GM12878 (cell line): Measurements from ENCODE around the gene BMP7. TPM values are rescaled to one million over a fixed set of nuclear protein-coding genes. Genes with fewer than 3 reads are reported as not detected.

Experiments used
- ATAC-seq: fragments of 200-7000 bp; cut with Tn5 transposase; 3 replicates; pipeline ENCODE4 v1.9.1; 2020; ENCODE audit warnings: mild to moderate bottlenecking, moderate library complexity
- BruUV-seq: library from RNA; stranded (reverse); fragments of 400-500 nt; replicated peaks from 2 replicates; lab custom pipeline; 2021; lab: Mats Ljungman, UMichigan
- CTCF ChIA-PET: fragments of 300-600 bp; sonication (Branson Sonifier 250); formaldehyde crosslinking; extraction: SDS; loops from one replicate; lab custom pipeline; 2021; ENCODE audit warnings: inconsistent platforms; lab: Yijun Ruan, JAX
- POLR2A ChIA-PET: fragments of 350-600 bp; formaldehyde crosslinking; extraction: SDS; loops from one replicate; lab custom pipeline; 2021; ENCODE audit warnings: inconsistent platforms; lab: Charles Lee
- RAD21 ChIA-PET: fragments of 300-600 bp; sonication (Branson Sonifier 250); formaldehyde crosslinking; loops from one replicate; lab custom pipeline; 2023; ENCODE audit warnings: antibody characterized with exemption; ENCODE audit not compliant: unreplicated experiment; lab: Charles Lee
- SMC1A ChIA-PET: fragments of 300-600 bp; sonication (Branson Sonifier 250); formaldehyde crosslinking; loops from one replicate; lab custom pipeline; 2023; ENCODE audit not compliant: unreplicated experiment, uncharacterized antibody; lab: Charles Lee
- DNase-seq: peaks from one replicate; pipeline ENCODE4 v3.0.0-alpha.2; 2011; ENCODE audit warnings: low read depth, low spot score
- FAIRE-seq: peaks from 3 replicates; lab custom pipeline; 2011; peaks lifted over from hg19 to GRCh38; lab: Jason Lieb, UNC
- H2AFZ ChIP-seq: 2 replicates; pipeline ENCODE4 v1.6.0; 2011; ENCODE audit warnings: low read depth, low read length, control low read depth; ENCODE audit not compliant: control insufficient read depth
- H3K27ac ChIP-seq: 2 replicates; pipeline ENCODE4 v1.5.1; 2011; ENCODE audit warnings: control low read depth; ENCODE audit not compliant: control insufficient read depth, insufficient read depth
- H3K27me3 ChIP-seq, 2 experiments: replicated peaks in 1 of 2; 2 replicates each; pipeline versions ENCODE4 v1.6.0 to v1.6.1; 2011; ENCODE audit warnings: low read length in 1 of 2; ENCODE audit not compliant: control insufficient read depth in 2 of 2, insufficient read depth in 2 of 2
- H3K36me3 ChIP-seq, 2 experiments: 2 replicates each; pipeline ENCODE4 v1.5.1; 2011; ENCODE audit warnings: low read length in 1 of 2; ENCODE audit not compliant: control insufficient read depth in 2 of 2, insufficient read depth in 2 of 2
- H3K4me1 ChIP-seq: 2 replicates; pipeline ENCODE4 v1.6.1; 2011; ENCODE audit warnings: mild to moderate bottlenecking, low read length, moderate library complexity, mixed read lengths; ENCODE audit not compliant: control insufficient read depth, insufficient read depth
- H3K4me2 ChIP-seq: 2 replicates; pipeline ENCODE4 v1.6.0; 2011; ENCODE audit warnings: control low read depth; ENCODE audit not compliant: control insufficient read depth, insufficient read depth
- H3K4me3 ChIP-seq: fragments of 200-600 bp; sonication (generic); 2 replicates; pipeline ENCODE4 v1.5.1; 2016
- H3K79me2 ChIP-seq: 2 replicates; pipeline ENCODE4 v1.6.0; 2011; ENCODE audit warnings: low read length; ENCODE audit not compliant: control insufficient read depth, insufficient read depth
- H3K9ac ChIP-seq: 2 replicates; pipeline ENCODE4 v1.8.0; 2011; ENCODE audit warnings: low read length, control low read depth, mixed read lengths; ENCODE audit not compliant: control insufficient read depth, insufficient read depth
- H3K9me3 ChIP-seq: replicated peaks from 3 replicates; pipeline ENCODE4 v1.5.1; 2011; ENCODE audit warnings: mild to moderate bottlenecking, low read length; ENCODE audit not compliant: control insufficient read depth, insufficient read depth
- H4K20me1 ChIP-seq: 2 replicates; pipeline ENCODE4 v1.6.0; 2011; ENCODE audit not compliant: control insufficient read depth, insufficient read depth
- ELK1 ChIP-seq: IDR thresholded peaks from 2 replicates; pipeline ENCODE4 v1.6.1; 2012; ENCODE audit warnings: low read depth, low read length, improper control_type of control experiment
- ETV6 ChIP-seq, 2 experiments: fragments of 450-650 bp in 1 of 2; IDR thresholded peaks in 1 of 2; conservative IDR thresholded peaks in 1 of 2; 2 replicates each; pipeline ENCODE4 v1.6.1; 2014; ENCODE audit warnings: antibody characterized with exemption in 1 of 2, borderline replicate concordance in 1 of 2, low read depth in 1 of 2, mild to moderate bottlenecking in 1 of 2, moderate library complexity in 1 of 2
- JUND ChIP-seq: IDR thresholded peaks from 2 replicates; pipeline ENCODE4 v1.6.1; 2012; ENCODE audit warnings: low read depth, mild to moderate bottlenecking, low read length, improper control_type of control experiment, moderate library complexity
- WGBS: methylation state at CpG from one replicate; pipeline ENCODE4 v1.1.6; 2016; ENCODE audit warnings: low lambda C conversion rate; ENCODE audit not compliant: insufficient replicate concordance, insufficient coverage; ENCODE audit errors: missing lambda C conversion rate; 5-methylcytosine and 5-hydroxymethylcytosine counted together
- in situ Hi-C: fragments of 300-500 bp; cut with MboI; formaldehyde crosslinking; loops from 9 replicates; pipeline ENCODE4 v1.14.3; 2018; ENCODE audit warnings: mixed read lengths
- intact Hi-C: fragments of 100-400 bp; cut with micrococcal nuclease; formaldehyde crosslinking; loops from one replicate; pipeline ENCODE4 v1.14.2; 2022; ENCODE audit not compliant: unreplicated experiment
- polyA plus RNA-seq, 11 experiments: library from polyadenylated mRNA; depleted of rRNA in 4 of 11; unstranded in 6 of 11; stranded (reverse) in 5 of 11; fragments of >200 nt; fragmentation: Nextera tagmentation in 4 of 11; fragmentation: Illumina TruSeq in 1 of 11; extraction: Ambion mirVana in 4 of 11; extraction: Trizol in 1 of 11; gene quantifications; 1 replicate in 1 of 11; 2 replicates in 10 of 11; pipeline versions ENCODE4 v1.2.1 to v1.2.3, GENCODE V29; 2011 to 2016; ENCODE audit warnings: inconsistent platforms in 2 of 11, missing spikeins in 2 of 11, low read depth in 1 of 11
- total RNA-seq, 4 experiments: library from RNA; depleted of rRNA in 3 of 4; stranded (reverse); fragments of >200 nt in 3 of 4; fragmentation: Illumina TruSeq in 1 of 4; extraction: Trizol in 1 of 4; gene quantifications; 2 replicates each; pipeline versions ENCODE4 v1.2.1 to v1.2.3, GENCODE V29; 2013 to 2021

The BMP7 gene
- total and polyA plus RNA-seq, 10 of the 15 experiments (the other 5 are each of a cell fraction or from before 2014, with no cell fraction given) = 0.18 to 0.51 (median 0.28) TPM; not detected in 7

GRCh38 chr20:57262301-57262700 lies 4.1 kb downstream of the BMP7 start (continued):
- no peak for TF ChIP-seq ELK1

GRCh38 chr20:57261457-57262251 lies 4.8 kb downstream of the BMP7 start:
- FAIRE-seq = no peak
- Histone ChIP-seq H3K4me3 (no peak overlapping the region), H3K36me3 (no peaks in the 10 kb centered on the region), H3K9ac (no peak overlapping the region), H2AFZ (no peak overlapping the region), H4K20me1 (no peaks in the 10 kb centered on the region), H3K27me3 (peaks cover 4 to 12% of the 10 kb centered on the region in 2 experiments)
- RAD21 ChIA-PET = no interaction called here
- CTCF ChIA-PET = interaction anchor here (0.8 kb wide), 1 partner anchor 71 kb away, joined by 3 read pairs; no protein-coding TSS in a partner anchor
- intact Hi-C loops = no loop called here
- TF ChIP-seq ETV6 (conservative IDR thresholded peaks at IDR 0.05 in 1 of 2, IDR thresholded peaks at IDR 0.05 in 1 of 2; ENCODE audit: borderline replicate concordance in 1 of 2, low read depth in 1 of 2) = peak in 1 of 2 experiments; percentile 76; a peak in 1 of 4 replicates
- TF ChIP-seq JUND = no peak
- TF ChIP-seq, all 136 proteins: peak for 1
- no TSS peak for BruUV-seq
- WGBS = 20% methylated on average over 13 of the region's 13 CpGs
- H3K27ac ChIP-seq = no peak overlapping the region
- H3K4me1 ChIP-seq = no peaks in the 10 kb centered on the region
- POLR2A ChIA-PET = no interaction called here
- ATAC-seq (no peak), DNase-seq (no peak)
- SMC1A ChIA-PET = no interaction called here
- no peaks in the 10 kb centered on the region for H3K9me3 ChIP-seq
- H3K79me2 ChIP-seq = no peaks in the 10 kb centered on the region
- in situ Hi-C loops = no loop called here
- H3K4me2 ChIP-seq = no peak overlapping the region
